H1 (cell line): ENCODE data around the gene BCL2L11. TPM values are rescaled to one million over a fixed set of nuclear protein-coding genes. Genes with fewer than 3 reads are reported as not detected.

ENCODE experiments used
- CTCF ChIA-PET: fragments of 300-600 bp; sonication (Branson Sonifier 250); formaldehyde crosslinking; loops from one replicate; lab custom pipeline; 2021; ENCODE audit not compliant: partially characterized antibody; lab: Charles Lee
- POLR2A ChIA-PET: fragments of 300-600 bp; sonication (Branson Sonifier 250); formaldehyde crosslinking; loops from one replicate; lab custom pipeline; 2021; ENCODE audit warnings: inconsistent platforms; ENCODE audit not compliant: partially characterized antibody; lab: Charles Lee
- DNase-seq, 2 experiments: peaks; one replicate each; pipeline versions ENCODE4 v3.0.0 to v3.0.0-alpha.2; 2010 to 2022; ENCODE audit warnings: low spot score in 2 of 2, low read depth in 1 of 2, mixed read lengths in 1 of 2
- FAIRE-seq: peaks from 2 replicates; lab custom pipeline; 2011; peaks lifted over from hg19 to GRCh38; lab: Jason Lieb, UNC
- H2AFZ ChIP-seq: 2 replicates; pipeline ENCODE4 v1.8.1; 2012; ENCODE audit warnings: low read length, inconsistent platforms
- H2AK5ac ChIP-seq: 2 replicates; pipeline ENCODE4 v1.6.1; 2013; ENCODE audit warnings: low read depth, low read length
- H2BK120ac ChIP-seq: replicated peaks from 2 replicates; pipeline ENCODE3; 2013; ENCODE audit warnings: low read depth, low read length, inconsistent platforms
- H2BK12ac ChIP-seq: 2 replicates; pipeline ENCODE4 v1.6.1; 2013; ENCODE audit warnings: low read depth, low read length
- H2BK15ac ChIP-seq: 2 replicates; pipeline ENCODE4 v1.6.1; 2013; ENCODE audit warnings: low read length
- H2BK20ac ChIP-seq: 2 replicates; pipeline ENCODE4 v1.6.1; 2013; ENCODE audit warnings: low read length
- H2BK5ac ChIP-seq: 2 replicates; pipeline ENCODE4 v1.6.1; 2013; ENCODE audit warnings: low read depth, low read length
- H3K14ac ChIP-seq: 2 replicates; pipeline ENCODE4 v1.6.1; 2013; ENCODE audit warnings: inconsistent platforms; ENCODE audit not compliant: insufficient read length
- H3K18ac ChIP-seq: 2 replicates; pipeline ENCODE4 v1.6.1; 2013; ENCODE audit warnings: low read length; ENCODE audit errors: extremely low read depth
- H3K23ac ChIP-seq: 2 replicates; pipeline ENCODE4 v1.6.1; 2013; ENCODE audit warnings: inconsistent platforms; ENCODE audit not compliant: insufficient read length
- H3K23me2 ChIP-seq: 2 replicates; pipeline ENCODE4 v1.6.1; 2013; ENCODE audit warnings: low read depth, low read length
- H3K27ac ChIP-seq: 2 replicates; pipeline ENCODE4 v1.6.1; 2011; ENCODE audit warnings: low read depth, low read length, inconsistent platforms
- H3K27me3 ChIP-seq, 4 experiments: replicated peaks in 1 of 4; 1 replicate in 1 of 4; 2 replicates in 3 of 4; pipeline versions ENCODE4 v1.6.1 to v1.8.1; 2011 to 2013; ENCODE audit warnings: low read length in 3 of 4, mild to moderate bottlenecking in 3 of 4, inconsistent platforms in 2 of 4, mixed read lengths in 2 of 4, moderate library complexity in 1 of 4; ENCODE audit not compliant: control insufficient read depth in 3 of 4, insufficient read depth in 3 of 4; ENCODE audit errors: extremely low read depth in 1 of 4
- H3K36me3 ChIP-seq, 4 experiments: 2 replicates each; pipeline versions ENCODE4 v1.6.1 to v1.8.1; 2011 to 2013; ENCODE audit warnings: mild to moderate bottlenecking in 4 of 4, low read length in 3 of 4, moderate library complexity in 2 of 4, control low read depth in 1 of 4, inconsistent platforms in 1 of 4; ENCODE audit not compliant: insufficient read depth in 4 of 4, control insufficient read depth in 2 of 4
- H3K4ac ChIP-seq: replicated peaks from 2 replicates; pipeline ENCODE3; 2013; ENCODE audit warnings: low read length, low read depth, mixed read lengths, inconsistent platforms; ENCODE audit not compliant: insufficient read length
- H3K4me1 ChIP-seq, 4 experiments: replicated peaks in 1 of 4; 1 replicate in 1 of 4; 2 replicates in 3 of 4; pipeline versions ENCODE4 v1.6.1 to v1.8.1; 2011 to 2013; ENCODE audit warnings: low read length in 3 of 4, inconsistent platforms in 2 of 4, mixed read lengths in 1 of 4; ENCODE audit not compliant: insufficient read depth in 4 of 4, control insufficient read depth in 3 of 4
- H3K4me2 ChIP-seq, 2 experiments: 2 replicates each; pipeline versions ENCODE4 v1.6.1 to v1.8.1; 2011 to 2013; ENCODE audit warnings: low read depth in 2 of 2, low read length in 2 of 2, control low read depth in 1 of 2, inconsistent platforms in 1 of 2, mild to moderate bottlenecking in 1 of 2; ENCODE audit not compliant: insufficient read depth in 1 of 2
- H3K4me3 ChIP-seq, 4 experiments: fragments of 200-600, 300-600 bp in 1 of 4; sonication (generic), shearing (Covaris generic), sonication (Bioruptor Twin) in 1 of 4; 2 replicates each; pipeline versions ENCODE4 v1.5.1 to v1.8.1; 2011 to 2016; ENCODE audit warnings: low read length in 4 of 4, low read depth in 3 of 4, control low read depth in 2 of 4, inconsistent platforms in 2 of 4, mild to moderate bottlenecking in 2 of 4, mixed read lengths in 1 of 4, moderate library complexity in 1 of 4; ENCODE audit not compliant: insufficient read depth in 2 of 4; ENCODE audit errors: extremely low read depth in 1 of 4
- H3K56ac ChIP-seq: replicated peaks from 2 replicates; pipeline ENCODE3; 2013; ENCODE audit warnings: low read depth, mild to moderate bottlenecking, mixed read lengths, low read length, inconsistent platforms; ENCODE audit not compliant: insufficient read length
- H3K79me1 ChIP-seq: 2 replicates; pipeline ENCODE4 v1.6.1; 2013; ENCODE audit warnings: low read depth, low read length, control low read depth
- H3K79me2 ChIP-seq, 2 experiments: 2 replicates each; pipeline versions ENCODE4 v1.6.1 to v1.8.1; 2012 to 2013; ENCODE audit warnings: low read length in 2 of 2, mild to moderate bottlenecking in 2 of 2, inconsistent platforms in 1 of 2; ENCODE audit not compliant: insufficient read depth in 2 of 2, control insufficient read depth in 1 of 2
- H3K9ac ChIP-seq, 4 experiments: replicated peaks in 1 of 4; 1 replicate in 1 of 4; 2 replicates in 3 of 4; pipeline versions ENCODE4 v1.6.1 to v1.8.1; 2011 to 2013; ENCODE audit warnings: low read depth in 3 of 4, low read length in 3 of 4, control low read depth in 2 of 4, mild to moderate bottlenecking in 2 of 4, moderate library complexity in 2 of 4, inconsistent platforms in 1 of 4; ENCODE audit errors: extremely low read depth in 1 of 4
- H3K9me3 ChIP-seq, 2 experiments: 2 replicates each; pipeline versions ENCODE4 v1.6.1 to v1.8.1; 2012 to 2013; ENCODE audit warnings: mild to moderate bottlenecking in 2 of 2, moderate library complexity in 2 of 2, control low read depth in 1 of 2, inconsistent platforms in 1 of 2, low read depth in 1 of 2, low read length in 1 of 2, mixed read lengths in 1 of 2; ENCODE audit not compliant: insufficient read depth in 2 of 2
- H4K20me1 ChIP-seq, 2 experiments: replicated peaks in 1 of 2; 2 replicates each; pipeline versions ENCODE3 to v1.8.1; 2011 to 2013; ENCODE audit warnings: inconsistent platforms in 2 of 2, low read length in 2 of 2, mild to moderate bottlenecking in 1 of 2; ENCODE audit not compliant: insufficient read depth in 2 of 2, control insufficient read depth in 1 of 2
- H4K5ac ChIP-seq: 2 replicates; pipeline ENCODE4 v1.6.1; 2013; ENCODE audit warnings: low read length, low read depth, mixed read lengths, inconsistent platforms; ENCODE audit not compliant: insufficient read length
- H4K8ac ChIP-seq: 2 replicates; pipeline ENCODE4 v1.8.0; 2013; ENCODE audit warnings: mild to moderate bottlenecking, moderate library complexity, low read length, inconsistent platforms; ENCODE audit not compliant: insufficient read depth; ENCODE audit errors: extremely low read depth
- H4K91ac ChIP-seq: replicated peaks from 2 replicates; pipeline ENCODE3; 2013; ENCODE audit warnings: low read length, mixed read lengths, inconsistent platforms; ENCODE audit not compliant: insufficient read length
- BACH1 ChIP-seq: IDR thresholded peaks from 2 replicates; pipeline ENCODE4 v1.6.1; 2012; ENCODE audit warnings: low read length, improper control_type of control experiment
- CEBPB ChIP-seq: IDR thresholded peaks from 2 replicates; pipeline ENCODE4 v1.6.1; 2012; ENCODE audit warnings: low read depth, low read length
- CHD1 ChIP-seq: IDR thresholded peaks from 2 replicates; pipeline ENCODE4 v1.6.1; 2012; ENCODE audit warnings: low read depth, low read length, improper control_type of control experiment
- CHD2 ChIP-seq: IDR thresholded peaks from 2 replicates; pipeline ENCODE4 v1.6.1; 2012; ENCODE audit warnings: low read length, improper control_type of control experiment
- CTBP2 ChIP-seq: IDR thresholded peaks from 2 replicates; pipeline ENCODE4 v1.7.0; 2011; ENCODE audit warnings: borderline replicate concordance, mild to moderate bottlenecking, moderate library complexity, mixed read lengths, low read length; ENCODE audit not compliant: insufficient read depth, insufficient read length
- HDAC6 ChIP-seq: IDR thresholded peaks from one replicate; pipeline ENCODE4 v1.7.1; 2012; ENCODE audit warnings: low read depth, mild to moderate bottlenecking, inconsistent platforms, low read length, moderate library complexity
- JUN ChIP-seq: IDR thresholded peaks from 2 replicates; pipeline ENCODE4 v1.6.1; 2011; ENCODE audit warnings: low read depth, mild to moderate bottlenecking, improper control_type of control experiment, low read length
- MAFK ChIP-seq: IDR thresholded peaks from 2 replicates; pipeline ENCODE4 v1.6.1; 2012; ENCODE audit warnings: low read depth, mild to moderate bottlenecking, improper control_type of control experiment, low read length
- NANOG ChIP-seq: IDR thresholded peaks from 2 replicates; pipeline ENCODE4 v1.6.1; 2011; ENCODE audit warnings: low read length, low read depth, mild to moderate bottlenecking, inconsistent platforms; ENCODE audit not compliant: insufficient read depth, poor library complexity, severe bottlenecking
- POLR2A ChIP-seq, 2 experiments: IDR thresholded peaks; 1 replicate in 1 of 2; 2 replicates in 1 of 2; pipeline ENCODE4 v1.6.1; 2011; ENCODE audit warnings: low read depth in 2 of 2, low read length in 2 of 2, mild to moderate bottlenecking in 2 of 2; ENCODE audit errors: control extremely low read depth in 1 of 2
- RFX5 ChIP-seq: IDR thresholded peaks from 2 replicates; pipeline ENCODE4 v1.6.1; 2011; ENCODE audit warnings: low read depth, low read length, improper control_type of control experiment, borderline replicate concordance
- SAP30 ChIP-seq: fragments of 300-600 bp; sonication (generic); IDR thresholded peaks from 2 replicates; pipeline ENCODE4 v1.7.1; 2012; ENCODE audit warnings: low read length, moderate library complexity, mild to moderate bottlenecking, inconsistent platforms; ENCODE audit not compliant: insufficient read depth, insufficient replicate concordance
- SUZ12 ChIP-seq: fragments of 200-600 bp; sonication (generic); IDR thresholded peaks from 2 replicates; pipeline ENCODE4 v1.6.1; 2012; ENCODE audit warnings: mild to moderate bottlenecking, inconsistent platforms, low read length, moderate library complexity, mixed read lengths
- TBP ChIP-seq: IDR thresholded peaks from 2 replicates; pipeline ENCODE4 v1.6.1; 2011; ENCODE audit warnings: low read depth, low read length, improper control_type of control experiment
- YY1 ChIP-seq: IDR thresholded peaks from 2 replicates; pipeline ENCODE4 v1.6.1; 2011; ENCODE audit warnings: low read depth, mild to moderate bottlenecking, low read length
- WGBS, 2 experiments: shearing (Covaris generic) in 1 of 2; methylation state at CpG; one replicate each; pipeline versions ENCODE4 v1.1.6 to v1.1.7; 2013 to 2015; ENCODE audit warnings: low lambda C conversion rate in 2 of 2, mixed read lengths in 2 of 2, inconsistent platforms in 1 of 2, low coverage in 1 of 2, missing lambda C conversion rate in 1 of 2; ENCODE audit not compliant: insufficient replicate concordance in 2 of 2, insufficient coverage in 1 of 2, insufficient read length in 1 of 2; ENCODE audit errors: extremely low coverage in 1 of 2, missing lambda C conversion rate in 1 of 2; 5-methylcytosine and 5-hydroxymethylcytosine counted together
- polyA plus RNA-seq, 7 experiments: library from polyadenylated mRNA; depleted of rRNA in 3 of 7; stranded (reverse) in 5 of 7; unstranded in 2 of 7; fragments of >200 nt in 5 of 7; fragments of 200-250 nt in 2 of 7; gene quantifications; 1 replicate in 5 of 7; 2 replicates in 1 of 7; 4 replicates in 1 of 7; pipeline versions ENCODE4 v1.2.1 to v1.2.3, GENCODE V29; 2011 to 2013; ENCODE audit warnings: missing spikeins in 2 of 7, mixed read lengths in 2 of 7
- total RNA-seq: library from RNA; stranded (reverse); fragmentation: NEBNext Ultra II Directional; extraction: Animal tissue kit (Norgen Biotek cat#: 25700); gene quantifications from 2 replicates; pipeline ENCODE4 v1.2.1, GENCODE V29; 2021

Gene BCL2L11
- total and polyA plus RNA-seq, 2 of the 8 experiments (the other 6 are each of a cell fraction or from before 2014, with no cell fraction given), result 7.5 to 22.9 TPM

DNA sequence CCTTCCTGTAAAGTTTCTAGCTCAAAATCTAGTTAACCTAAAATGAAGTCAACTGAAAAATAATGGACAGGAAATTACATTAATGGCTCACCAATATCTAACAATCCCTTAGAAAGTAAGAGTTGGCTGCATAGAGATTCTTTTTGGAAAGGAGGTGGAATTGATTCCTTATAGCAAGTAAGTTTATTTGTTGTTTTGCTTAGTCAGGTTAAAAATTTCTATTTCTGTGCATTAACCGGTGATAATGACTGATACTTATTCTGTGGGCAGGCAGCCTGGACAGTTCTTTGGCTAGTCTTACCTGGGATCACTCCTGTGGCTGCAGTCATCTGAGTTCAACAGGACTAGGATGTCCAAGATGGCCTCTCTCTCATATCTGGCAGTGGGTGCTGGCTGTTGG is 6.9 kb upstream of the BCL2L11 start:
- Histone ChIP-seq H3K4me2 (no peak overlapping the region), H2BK5ac (no peak overlapping the region), H3K79me1 (no peaks in the 10 kb centered on the region), H3K27me3 (peaks cover 6 to 18% (median 16%) of the 10 kb centered on the region in 4 experiments; a peak in 6 of 7 replicates), H2AFZ (no peak overlapping the region), H3K4ac (no peak overlapping the region), H4K8ac (no peak overlapping the region; the same call in 1 of the 2 replicates), H2BK20ac (no peak overlapping the region), H2BK15ac (no peak overlapping the region), H3K27ac (no peak overlapping the region), H3K4me3 (no peak overlapping the region), H3K18ac (no peak overlapping the region), H2BK120ac (no peak overlapping the region), H3K79me2 (no peaks in the 10 kb centered on the region), H4K91ac (no peak overlapping the region), H4K20me1 (no peaks in the 10 kb centered on the region), H3K23ac (no peak overlapping the region), H3K56ac (no peak overlapping the region), H4K5ac (no peak overlapping the region), H3K4me1 (peaks cover 0 to 10% (median 7%) of the 10 kb centered on the region in 4 experiments; a peak in 4 of 7 replicates), H3K23me2 (peaks cover 13% of the 10 kb centered on the region), H3K9ac (no peak overlapping the region), H3K36me3 (no peaks in the 10 kb centered on the region), H3K9me3 (no peaks in the 10 kb centered on the region), H2AK5ac (no peak overlapping the region), H3K14ac (no peak overlapping the region), H2BK12ac (no peak overlapping the region)
- FAIRE-seq, result no peak
- 94% methylated on average over 1 of the region's 1 CpG; no CpG with 5 or more reads in 1 of the 2 experiments for WGBS, 2 experiments
- DNase-seq, result no peak
- POLR2A ChIA-PET, result no interaction called here
- CTCF ChIA-PET, result interaction anchor here (1.0 kb wide), 1 partner anchor 578 kb away, joined by 4 read pairs; no protein-coding TSS in a partner anchor
- TF ChIP-seq JUN, result no peak
- no peak for TF ChIP-seq NANOG
- TF ChIP-seq TBP, result no peak
- no peak for TF ChIP-seq CTBP2
- no peak for TF ChIP-seq CHD2
- no peak for TF ChIP-seq SUZ12
- TF ChIP-seq SAP30, result no peak
- TF ChIP-seq POLR2A (IDR thresholded peaks at IDR 0.05; ENCODE audit: control extremely low read depth in 1 of 2, low read depth in 2 of 2, low read length in 2 of 2), result no peak
- no peak for TF ChIP-seq BACH1
- no peak for TF ChIP-seq CHD1
- no peak for TF ChIP-seq HDAC6
- TF ChIP-seq CEBPB, result no peak
- TF ChIP-seq YY1, result no peak
- no peak for TF ChIP-seq RFX5
- TF ChIP-seq MAFK, result no peak
